Renal cortex interstitium (tissue), 11 donors: Measurements from ENCODE around the gene BDNF. TPM values are rescaled to one million over a fixed set of nuclear protein-coding genes. Genes with fewer than 3 reads are reported as not detected.

Experiments
- DNase-seq, 11 donors: peaks; one replicate each; pipeline ENCODE4 v3.0.0-alpha.2; 2013; ENCODE audit warnings: low read depth in 9 of 11, low spot score in 4 of 11; ENCODE audit errors: extremely low read depth in 1 of 11
- polyA plus RNA-seq, 3 donors: library from polyadenylated mRNA; unstranded; fragments of 120-200 nt; gene quantifications; one replicate each; pipeline ENCODE4 v1.2.1, GENCODE V29; 2013; ENCODE audit not compliant: insufficient read length in 3 of 3

The BDNF gene
- polyA plus RNA-seq, 3 donors: 1.4 to 1.9 (median 1.6) TPM

GRCh38 chr11:27717377-27717776 lies 17.1 kb upstream of the BDNF start:
- no peak for DNase-seq

- DNase-seq: no peak
These were observed 16.6 kb upstream of the BDNF start for GRCh38 chr11:27716835-27717234.

GRCh38 chr11:27716216-27716615 lies 16.0 kb upstream of the BDNF start:
- DNase-seq: no peak

GRCh38 chr11:27711725-27712124 lies 11.5 kb upstream of the BDNF start:
- no peak for DNase-seq

- no peak for DNase-seq
These were observed 10.3 kb upstream of the BDNF start for GRCh38 chr11:27710536-27710935.

GRCh38 chr11:27707676-27708075 lies 7.4 kb upstream of the BDNF start:
- DNase-seq: no peak

GRCh38 chr11:27705873-27706820 lies 5.9 kb upstream of the BDNF start:
- DNase-seq: no peak

- no peak for DNase-seq
These were observed 3.2 kb upstream of the BDNF start for GRCh38 chr11:27703481-27703880.

GRCh38 chr11:27702811-27703210 lies 2.6 kb upstream of the BDNF start:
- no peak for DNase-seq

- DNase-seq: no peak
These were observed 1.3 kb upstream of the BDNF start for GRCh38 chr11:27701355-27702105.

GRCh38 chr11:27699926-27700350 lies 317 bp downstream of the BDNF start:
- no peak for DNase-seq

- no peak for DNase-seq
These were observed 871 bp downstream of the BDNF start for GRCh38 chr11:27699242-27699925.

GRCh38 chr11:27698872-27699241 lies 1.4 kb downstream of the BDNF start:
- peak; percentile 52 to 85 (median 79) for DNase-seq

- no peak for DNase-seq
These were observed 2.5 kb downstream of the BDNF start for GRCh38 chr11:27697679-27698275.

- no peak for DNase-seq
These were observed 3.3 kb downstream of the BDNF start for GRCh38 chr11:27696961-27697360.

- DNase-seq: no peak
These were observed 4.1 kb downstream of the BDNF start for GRCh38 chr11:27696115-27696514.

- DNase-seq: no peak
These were observed 5.3 kb downstream of the BDNF start for GRCh38 chr11:27694992-27695391.

GRCh38 chr11:27693398-27693797 lies 6.9 kb downstream of the BDNF start:
- no peak for DNase-seq

- DNase-seq: no peak
These were observed 7.5 kb downstream of the BDNF start for GRCh38 chr11:27692781-27693180.
